SH-SY5Y (cell line): ENCODE data around the gene POLD4.

Experiments
- GATA2 ChIP-seq: IDR thresholded peaks from 2 replicates; pipeline ENCODE4 v1.6.1; 2011; ENCODE audit warnings: mild to moderate bottlenecking, low read depth, low read length
- GATA3 ChIP-seq: IDR thresholded peaks from 2 replicates; pipeline ENCODE4 v1.6.1; 2011; ENCODE audit warnings: low read depth, mild to moderate bottlenecking, low read length, moderate library complexity

The POLD4 gene

DNA sequence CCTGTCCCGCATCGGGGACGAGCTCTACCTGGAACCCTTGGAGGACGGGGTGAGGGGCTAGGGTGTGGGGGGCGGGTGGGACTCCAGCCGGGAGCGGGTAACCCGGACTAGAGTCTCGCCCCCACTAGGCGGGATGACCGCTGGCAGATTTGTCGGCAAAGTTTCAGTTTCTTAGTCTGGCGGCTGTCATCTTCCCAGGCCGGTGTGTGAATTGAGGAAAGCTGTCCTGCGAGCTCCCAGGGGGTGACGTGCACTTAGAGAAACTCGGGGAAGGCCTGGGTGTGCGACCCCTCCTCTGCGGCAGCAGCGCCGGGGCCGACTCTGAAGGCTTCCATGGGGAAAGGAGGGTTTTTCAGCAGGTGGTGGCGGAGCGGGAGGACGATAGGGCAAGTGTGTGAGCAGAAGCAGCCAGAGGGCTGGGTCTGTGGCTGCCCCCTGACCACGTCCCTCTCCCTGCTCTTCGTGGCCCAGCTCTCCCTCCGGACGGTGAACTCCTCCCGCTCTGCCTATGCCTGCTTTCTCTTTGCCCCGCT lies 38.9 kb upstream of the POLD4 start:
- TF ChIP-seq GATA3 (no peak), GATA2 (no peak)

- TF ChIP-seq GATA2 (no peak), GATA3 (no peak)
Observed at GRCh38 chr11:67391304-67392182, 38.2 kb upstream of the POLD4 start, which contains the start of gene RAD9A. Gene RAD9A, plus strand, starts transcription at chr11:67391986. Its CDS starts 59 bp downstream, at chr11:67392045.

GRCh38 chr11:67390947-67391303 lies 37.6 kb upstream of the POLD4 start:
- TF ChIP-seq GATA3, result no peak
- TF ChIP-seq GATA2, result no peak

GRCh38 chr11:67389477-67389876 lies 36.1 kb upstream of the POLD4 start:
- TF ChIP-seq GATA3 (no peak), GATA2 (no peak)

DNA sequence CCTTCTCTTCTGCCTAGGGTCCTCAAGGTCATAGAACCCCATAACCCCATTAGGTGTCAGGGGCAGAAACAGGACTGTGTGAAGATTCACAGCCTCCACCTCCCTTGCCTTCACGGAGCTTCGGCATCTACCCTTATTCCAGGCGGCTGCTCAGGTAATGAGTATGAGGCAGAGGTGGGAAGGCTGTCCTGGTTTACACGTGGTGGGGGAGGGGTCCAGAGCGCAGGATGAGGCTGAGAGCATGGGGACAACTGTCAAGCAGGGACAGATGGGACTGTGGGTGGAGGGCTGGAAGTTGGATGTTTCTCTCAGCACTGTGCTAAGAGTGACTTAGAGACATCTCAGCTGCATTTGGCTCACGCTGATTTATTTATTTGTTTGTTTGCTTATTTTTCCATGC lies 34.2 kb upstream of the POLD4 start:
- TF ChIP-seq GATA3 (no peak), GATA2 (no peak)

- TF ChIP-seq GATA2, result no peak
- TF ChIP-seq GATA3, result no peak
Observed at GRCh38 chr11:67387069-67387468, 33.7 kb upstream of the POLD4 start.

DNA sequence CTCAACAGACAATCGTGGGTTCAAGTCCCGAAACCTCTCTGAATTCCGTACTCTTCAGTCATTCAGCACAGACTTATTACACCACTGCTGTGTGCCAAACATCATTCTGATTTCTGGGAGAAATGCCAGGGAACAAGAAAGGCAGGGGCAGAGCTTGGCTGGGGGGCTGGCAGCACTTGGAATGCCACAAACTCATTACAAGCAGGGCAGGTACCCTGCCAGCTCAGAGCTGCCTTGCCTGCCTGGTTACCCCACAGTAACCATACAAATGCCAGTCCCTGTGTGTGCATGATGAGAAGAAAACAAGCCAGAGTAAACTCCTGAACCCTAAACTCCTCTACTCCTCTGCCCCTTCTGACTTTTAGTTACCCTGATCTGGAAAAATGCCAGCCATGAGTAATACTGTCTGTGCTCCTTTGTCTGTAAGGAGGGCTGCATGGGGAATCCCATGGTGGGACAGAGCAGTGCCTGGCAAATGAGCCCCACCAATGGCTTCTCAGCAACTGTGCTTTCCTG lies 31.6 kb upstream of the POLD4 start:
- TF ChIP-seq GATA2 (no peak), GATA3 (no peak)

DNA sequence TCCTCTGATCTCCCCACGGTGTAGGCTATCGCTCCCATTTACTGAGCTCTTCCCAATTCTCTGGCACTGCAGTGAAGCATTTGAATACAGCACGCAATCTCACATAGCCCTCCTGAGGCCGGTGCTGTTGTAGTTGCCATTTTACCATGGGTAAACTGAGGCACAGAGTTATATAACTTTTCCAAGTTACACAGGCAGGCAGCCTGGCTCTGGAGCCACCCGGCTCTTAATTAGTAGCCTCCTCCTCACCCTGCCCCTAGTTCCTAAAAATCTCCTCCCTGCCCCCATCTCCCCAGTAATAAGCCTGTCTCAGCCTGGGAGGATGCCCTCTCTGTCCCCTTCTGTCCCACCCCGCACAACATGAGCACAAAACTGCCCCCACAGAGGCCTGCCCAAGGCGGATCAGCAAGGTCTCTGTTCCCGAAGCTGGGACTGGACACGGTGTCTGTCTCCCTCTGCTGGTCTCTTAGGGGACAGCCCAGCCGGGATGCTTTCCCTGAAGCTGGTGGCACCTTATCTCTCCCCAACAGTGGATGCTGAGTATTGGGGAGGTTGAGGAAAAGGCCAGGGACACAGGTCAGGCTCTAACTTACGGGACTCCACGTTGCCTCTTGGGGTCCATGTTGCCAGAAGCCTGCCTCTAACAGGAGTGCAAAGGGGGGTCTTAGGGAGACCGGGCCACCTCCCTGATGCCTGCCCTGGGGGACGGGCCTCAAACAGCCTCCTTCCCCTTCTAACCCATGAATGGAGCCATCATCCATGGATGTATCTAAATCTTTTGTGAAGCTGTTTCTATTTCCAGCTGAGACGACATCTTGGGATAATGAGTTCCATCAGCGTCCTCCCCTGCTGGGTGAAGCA lies 29.2 kb upstream of the POLD4 start:
- 0 out of 2 replicates have a peak, but pooled peaks have one; percentile 26 for TF ChIP-seq GATA2
- no peak for TF ChIP-seq GATA3

GRCh38 chr11:67381244-67381972 lies 28.1 kb upstream of the POLD4 start:
- TF ChIP-seq GATA3, result no peak
- TF ChIP-seq GATA2, result no peak

DNA sequence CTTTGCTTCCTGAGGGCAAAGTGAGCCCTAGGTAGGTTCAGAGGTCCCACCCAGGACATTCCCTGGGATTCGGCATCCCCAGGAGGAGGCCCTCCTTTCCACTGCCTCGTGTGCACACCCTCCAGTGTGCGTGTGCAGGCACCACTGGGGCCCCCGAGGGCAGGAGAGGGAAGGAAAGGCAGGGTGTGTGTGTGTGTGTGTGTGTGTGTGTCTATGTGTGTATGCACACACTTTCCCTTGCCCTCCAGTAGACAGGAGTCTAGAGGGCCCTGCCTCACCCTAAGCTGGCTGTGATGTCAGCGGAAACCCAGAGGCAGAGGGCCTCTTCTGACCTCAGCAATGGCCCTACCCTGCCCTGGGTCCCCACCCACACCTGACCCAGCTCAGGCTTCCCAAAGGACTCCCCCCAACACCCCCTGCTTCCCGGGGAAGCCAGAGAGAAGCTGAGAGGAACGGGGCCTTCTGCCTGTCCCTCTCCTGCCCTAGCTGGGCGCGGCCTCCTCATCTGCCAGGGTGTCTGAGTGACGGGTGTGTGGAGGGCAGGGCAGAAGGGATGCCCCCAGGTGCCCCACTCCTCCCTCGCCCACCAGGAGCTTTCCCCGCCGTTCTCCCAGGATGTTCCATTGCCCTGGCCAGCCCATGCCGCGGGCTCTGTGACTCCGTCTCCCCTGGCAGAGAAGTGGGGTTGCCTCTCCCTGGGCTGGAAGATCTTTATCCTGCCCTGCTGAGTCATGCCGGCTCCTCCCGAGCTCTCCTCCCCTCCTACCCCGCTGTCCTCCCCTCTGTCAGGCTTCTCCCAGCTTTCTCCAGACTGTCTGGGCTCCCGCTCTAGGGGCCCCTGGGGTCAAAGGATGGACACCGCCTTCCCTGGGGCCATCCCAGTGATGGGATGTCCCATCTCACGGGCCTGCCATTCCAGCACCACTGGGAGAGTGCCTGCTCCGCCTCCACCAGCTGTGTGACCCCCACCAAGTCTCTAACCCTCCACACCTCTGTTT lies 26.0 kb upstream of the POLD4 start:
- TF ChIP-seq GATA3 (no peak), GATA2 (0 out of 2 replicates have a peak, but pooled peaks have one; percentile 10)

GRCh38 chr11:67378544-67378943 lies 25.2 kb upstream of the POLD4 start:
- TF ChIP-seq GATA2 (no peak), GATA3 (no peak)
